Sigmoid colon (tissue), 7 donors: ENCODE data around the gene MADD. TPM values are rescaled to one million over a fixed set of nuclear protein-coding genes. Genes with fewer than 3 reads are reported as not detected.
"Not testable (repeated sequence)": the region's sequence is repeated elsewhere in the genome, so short reads cannot be mapped to it uniquely, and the experiment has no call there.

ENCODE experiments used
- DNase-seq: peaks from one replicate; pipeline ENCODE4 v3.0.0-alpha.2; 2019
- H3K27ac ChIP-seq, 4 donors: fragments of 200-600 bp; sonication (generic); one replicate each; pipeline ENCODE4 v1.5.1; 2016 to 2019; ENCODE audit warnings: mild to moderate bottlenecking in 1 of 4
- H3K27me3 ChIP-seq, 3 donors: fragments of 200-600 bp; sonication (generic); one replicate each; pipeline ENCODE4 v1.5.1; 2019; ENCODE audit warnings: mild to moderate bottlenecking in 1 of 3
- H3K36me3 ChIP-seq, 4 donors: fragments of 200-600 bp; sonication (generic); one replicate each; pipeline ENCODE4 v1.5.1; 2016 to 2019
- H3K4me1 ChIP-seq, 4 donors: fragments of 200-600 bp; sonication (generic); one replicate each; pipeline ENCODE4 v1.5.1; 2017 to 2019
- H3K4me3 ChIP-seq, 4 donors: fragments of 200-600 bp; sonication (generic); one replicate each; pipeline ENCODE4 v1.5.1; 2017 to 2019; ENCODE audit warnings: mild to moderate bottlenecking in 2 of 4, moderate library complexity in 1 of 4
- H3K9me3 ChIP-seq, 4 donors: fragments of 200-600 bp in 3 of 4; sonication (generic) in 3 of 4; one replicate each; pipeline versions ENCODE4 v1.5.1 to v1.6.1; 2013 to 2019
- CTCF ChIP-seq, 4 experiments: fragments of 450-650 bp in 3 of 4; fragments of 200-600 bp in 1 of 4; IDR thresholded peaks; one replicate each; pipeline ENCODE4 v1.5.1; 2016 to 2019; ENCODE audit warnings: antibody characterized with exemption in 4 of 4, mild to moderate bottlenecking in 3 of 4, moderate library complexity in 2 of 4
- EP300 ChIP-seq, 4 donors: sonication (generic); formaldehyde crosslinking; IDR thresholded peaks; one replicate each; pipeline ENCODE4 v1.6.1; 2017; ENCODE audit warnings: antibody characterized with exemption in 4 of 4
- POLR2A ChIP-seq, 2 donors: fragments of 450-650 bp; IDR thresholded peaks; one replicate each; pipeline ENCODE4 v1.6.1; 2016; ENCODE audit warnings: antibody characterized with exemption in 2 of 2, mild to moderate bottlenecking in 2 of 2, moderate library complexity in 2 of 2
- POLR2AphosphoS5 ChIP-seq, 4 donors: sonication (generic); formaldehyde crosslinking; IDR thresholded peaks; one replicate each; pipeline ENCODE4 v1.6.1; 2017; ENCODE audit warnings: antibody characterized with exemption in 4 of 4
- WGBS, 2 donors: extraction: QIAGEN DNeasy Blood & Tissue Kit; methylation state at CpG; one replicate each; pipeline ENCODE4 v1.1.7; 2013; 5-methylcytosine and 5-hydroxymethylcytosine counted together
- intact Hi-C: fragments of 100-400 bp; cut with DNase I; formaldehyde crosslinking; loops from one replicate; pipeline ENCODE4 v1.15.1; 2023
- polyA plus RNA-seq, 3 donors: library from polyadenylated mRNA; stranded (reverse); fragments of 200-250 nt; gene quantifications; one replicate each; pipeline ENCODE4 v1.2.3, GENCODE V29; 2013
- total RNA-seq, 4 donors: library from RNA; depleted of rRNA; stranded (reverse); fragments of >200 nt; gene quantifications; one replicate each; pipeline ENCODE4 v1.1.0, GENCODE V29; 2016
- donor health status: healthy with polysubstance abuse.
- donor health status: Bipolar disorder and iron deficiency.
- donor health status: healthy.

The MADD gene
- total and polyA plus RNA-seq, 7 donors, result 18.6 to 55.7 (median 32.5) TPM

- Histone ChIP-seq H3K9me3 (no peaks in the 10 kb centered on the region), H3K4me1 (no peaks in the 10 kb centered on the region), H3K27ac (no peak overlapping the region), H3K27me3 (no peaks in the 10 kb centered on the region), H3K4me3 (no peak overlapping the region), H3K36me3 (peaks cover 0 to 98% (median 42%) of the 10 kb centered on the region in 4 donors)
- WGBS, 2 donors, result 91 to 92% methylated on average over 5 of the region's 5 CpGs
- DNase-seq, result no peak
- no peak for TF ChIP-seq CTCF (IDR thresholded peaks at IDR 0.05)
- no peak for TF ChIP-seq EP300 (IDR thresholded peaks at IDR 0.05)
- no peak for TF ChIP-seq POLR2AphosphoS5 (IDR thresholded peaks at IDR 0.05)
- no peak for TF ChIP-seq POLR2A (IDR thresholded peaks at IDR 0.05)
- intact Hi-C loops, result no loop called here
Observed at GRCh38 chr11:47314992-47315391, 45.1 kb downstream of the MADD start.

GRCh38 chr11:47316501-47316900, 46.6 kb downstream of the MADD start:
- DNase-seq, intact Hi-C loops: not testable (repeated sequence)
- 95 to 96% methylated on average over 8 of the region's 8 CpGs for WGBS, 2 donors

GRCh38 chr11:47317064-47317828, 47.3 kb downstream of the MADD start:
- Histone ChIP-seq H3K27ac (no peak overlapping the region), H3K4me3 (no peak overlapping the region), H3K27me3 (no peaks in the 10 kb centered on the region), H3K36me3 (peaks cover 0 to 75% (median 29%) of the 10 kb centered on the region in 4 donors), H3K9me3 (no peaks in the 10 kb centered on the region), H3K4me1 (no peaks in the 10 kb centered on the region)
- intact Hi-C loops, result no loop called here
- WGBS, 2 donors, result 81 to 89% methylated on average over 5 of the region's 5 CpGs
- TF ChIP-seq POLR2AphosphoS5 (IDR thresholded peaks at IDR 0.05) (no peak), POLR2A (IDR thresholded peaks at IDR 0.05) (no peak), EP300 (IDR thresholded peaks at IDR 0.05) (no peak), CTCF (IDR thresholded peaks at IDR 0.05) (no peak)
- DNase-seq, result no peak

More at GRCh38 chr11:47316501-47316900, 46.6 kb downstream of the MADD start:
- not testable (repeated sequence) for H3K27me3 ChIP-seq, H3K4me1 ChIP-seq, H3K27ac ChIP-seq, H3K4me3 ChIP-seq, H3K9me3 ChIP-seq
- H3K36me3 ChIP-seq, result peaks cover 0 to 83% (median 31%) of the 10 kb centered on the region in 4 donors

GRCh38 chr11:47318166-47318565, 48.2 kb downstream of the MADD start:
- DNase-seq, result no peak
- Histone ChIP-seq H3K36me3 (peaks cover 0 to 66% (median 30%) of the 10 kb centered on the region in 4 donors), H3K27me3 (no peaks in the 10 kb centered on the region), H3K4me3 (no peak overlapping the region), H3K9me3 (no peaks in the 10 kb centered on the region), H3K4me1 (no peaks in the 10 kb centered on the region), H3K27ac (no peak overlapping the region)
- TF ChIP-seq CTCF (IDR thresholded peaks at IDR 0.05) (no peak), EP300 (IDR thresholded peaks at IDR 0.05) (no peak), POLR2AphosphoS5 (IDR thresholded peaks at IDR 0.05) (no peak), POLR2A (IDR thresholded peaks at IDR 0.05) (no peak)
- 81 to 87% methylated on average over 2 of the region's 2 CpGs for WGBS, 2 donors
- intact Hi-C loops, result no loop called here

GRCh38 chr11:47324520-47324919, 54.6 kb downstream of the MADD start:
- Histone ChIP-seq H3K9me3 (no peaks in the 10 kb centered on the region), H3K4me1 (peaks cover 0 to under 1% (median 0%) of the 10 kb centered on the region in 4 donors), H3K27me3 (no peaks in the 10 kb centered on the region), H3K27ac (no peak overlapping the region), H3K36me3 (peaks cover 3 to 30% (median 19%) of the 10 kb centered on the region in 4 donors), H3K4me3 (no peak overlapping the region)
- WGBS, 2 donors, result 91 to 92% methylated on average over 12 of the region's 12 CpGs
- intact Hi-C loops, result no loop called here
- no peak for TF ChIP-seq POLR2A (IDR thresholded peaks at IDR 0.05)
- TF ChIP-seq CTCF (IDR thresholded peaks at IDR 0.05), result no peak
- no peak for TF ChIP-seq POLR2AphosphoS5 (IDR thresholded peaks at IDR 0.05)
- TF ChIP-seq EP300 (IDR thresholded peaks at IDR 0.05), result no peak
- DNase-seq, result peak; percentile 34
